ENCODE measurements around the gene DIPK1B.

DNA sequence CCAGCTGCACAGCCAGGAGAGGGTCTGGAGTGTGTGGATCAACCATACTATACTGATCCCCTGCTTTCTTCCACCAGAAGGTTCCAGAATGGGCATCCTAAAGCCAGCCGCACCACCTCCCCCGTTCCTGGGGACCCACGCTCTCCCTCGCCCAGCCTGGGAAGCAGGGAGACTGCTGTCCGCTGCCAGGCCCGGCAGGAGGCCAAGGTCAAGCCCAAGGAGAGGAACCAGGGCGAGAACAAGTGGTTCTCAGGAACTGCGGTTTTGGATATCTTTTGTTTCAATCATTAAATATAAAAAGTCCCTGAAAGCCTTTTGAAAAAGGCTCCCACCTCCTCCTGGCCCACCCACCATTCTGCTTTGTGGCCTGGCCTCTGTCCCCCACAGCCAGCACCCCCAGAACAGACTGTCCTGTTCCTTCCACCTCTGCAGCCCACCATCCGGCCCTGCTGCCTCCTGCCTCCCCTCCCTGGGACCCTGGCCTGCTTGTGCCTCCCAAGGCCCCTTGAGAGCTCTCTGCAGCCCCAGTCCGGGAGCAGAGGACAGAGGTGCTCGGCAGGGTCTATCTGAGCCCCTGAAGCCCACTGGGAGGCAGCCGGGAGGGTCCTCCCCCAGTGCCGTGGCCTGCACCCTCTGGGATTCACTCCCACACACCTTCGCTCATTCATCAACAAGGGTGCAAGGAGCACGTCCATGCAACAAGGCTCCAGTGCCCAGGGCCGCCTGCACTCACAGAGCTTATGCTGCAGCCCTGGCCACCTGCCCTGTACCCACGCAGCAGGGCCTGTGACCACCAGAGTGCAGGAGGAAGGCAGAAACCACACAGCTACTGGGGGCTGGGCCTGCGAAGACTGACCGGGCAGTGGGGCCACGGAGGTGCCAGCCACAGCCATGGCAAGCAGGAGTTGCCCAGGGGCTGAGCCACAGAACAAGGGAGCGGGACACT lies 36.6 kb downstream of the DIPK1B start:
- TF ChIP-seq NFYB (CRISPR knock-in tag; conservative IDR thresholded peaks at IDR 0.05; ENCODE audit: low read depth) (no peak), CTCF (IDR thresholded peaks at IDR 0.05) (no peak), ESRRA (CRISPR knock-in tag; IDR thresholded peaks at IDR 0.05; ENCODE audit: borderline replicate concordance) (no peak), FOXJ3 (CRISPR knock-in tag; IDR thresholded peaks at IDR 0.05; ENCODE audit: borderline replicate concordance) (no peak), NR2C2 (CRISPR knock-in tag; IDR thresholded peaks at IDR 0.05) (no peak), CREB1 (CRISPR knock-in tag; IDR thresholded peaks at IDR 0.05) (no peak), ETV6 (CRISPR knock-in tag; IDR thresholded peaks at IDR 0.05) (no peak), ZNF396 (CRISPR knock-in tag; IDR thresholded peaks at IDR 0.05; ENCODE audit: borderline replicate concordance) (no peak)
- TF ChIP-seq, protein P1, sequence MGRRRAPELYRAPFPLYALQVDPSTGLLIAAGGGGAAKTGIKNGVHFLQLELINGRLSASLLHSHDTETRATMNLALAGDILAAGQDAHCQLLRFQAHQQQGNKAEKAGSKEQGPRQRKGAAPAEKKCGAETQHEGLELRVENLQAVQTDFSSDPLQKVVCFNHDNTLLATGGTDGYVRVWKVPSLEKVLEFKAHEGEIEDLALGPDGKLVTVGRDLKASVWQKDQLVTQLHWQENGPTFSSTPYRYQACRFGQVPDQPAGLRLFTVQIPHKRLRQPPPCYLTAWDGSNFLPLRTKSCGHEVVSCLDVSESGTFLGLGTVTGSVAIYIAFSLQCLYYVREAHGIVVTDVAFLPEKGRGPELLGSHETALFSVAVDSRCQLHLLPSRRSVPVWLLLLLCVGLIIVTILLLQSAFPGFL (CRISPR knock-in tag; IDR thresholded peaks at IDR 0.05; ENCODE audit: borderline replicate concordance) = no peak
- TF ChIP-seq, protein P2, sequence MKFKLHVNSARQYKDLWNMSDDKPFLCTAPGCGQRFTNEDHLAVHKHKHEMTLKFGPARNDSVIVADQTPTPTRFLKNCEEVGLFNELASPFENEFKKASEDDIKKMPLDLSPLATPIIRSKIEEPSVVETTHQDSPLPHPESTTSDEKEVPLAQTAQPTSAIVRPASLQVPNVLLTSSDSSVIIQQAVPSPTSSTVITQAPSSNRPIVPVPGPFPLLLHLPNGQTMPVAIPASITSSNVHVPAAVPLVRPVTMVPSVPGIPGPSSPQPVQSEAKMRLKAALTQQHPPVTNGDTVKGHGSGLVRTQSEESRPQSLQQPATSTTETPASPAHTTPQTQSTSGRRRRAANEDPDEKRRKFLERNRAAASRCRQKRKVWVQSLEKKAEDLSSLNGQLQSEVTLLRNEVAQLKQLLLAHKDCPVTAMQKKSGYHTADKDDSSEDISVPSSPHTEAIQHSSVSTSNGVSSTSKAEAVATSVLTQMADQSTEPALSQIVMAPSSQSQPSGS (CRISPR knock-in tag; IDR thresholded peaks at IDR 0.05; ENCODE audit: borderline replicate concordance, low read depth) = no peak
